ENCODE results near the gene MMP17.

The MMP17 gene

GRCh38 chr12:131827961-131828534 is at the start of gene MMP17:
TSS of gene MMP17 (plus strand) at chr12:131828393. CDS start at chr12:131828495, 102 bp downstream.
- no peak for DNase-seq

GRCh38 chr12:131779027-131779426 is 49.2 kb upstream of the MMP17 start:
- no peak for DNase-seq

- no peak for DNase-seq
These were observed 46.1 kb upstream of the MMP17 start for GRCh38 chr12:131782061-131782460.

GRCh38 chr12:131783915-131784541 is 44.2 kb upstream of the MMP17 start:
- no peak for DNase-seq

- no peak for DNase-seq
These were observed 43.1 kb upstream of the MMP17 start for GRCh38 chr12:131784909-131785762.

GRCh38 chr12:131785763-131786330 is 42.3 kb upstream of the MMP17 start:
- DNase-seq, result no peak

GRCh38 chr12:131786331-131786730 is 41.9 kb upstream of the MMP17 start:
- DNase-seq, result no peak

- no peak for DNase-seq
These were observed 41.0 kb upstream of the MMP17 start for GRCh38 chr12:131787143-131787660.

GRCh38 chr12:131788070-131788469 is 40.1 kb upstream of the MMP17 start:
- no peak for DNase-seq

- DNase-seq, result no peak
These were observed 38.6 kb upstream of the MMP17 start for GRCh38 chr12:131789638-131790037.

- DNase-seq, result no peak
These were observed 34.8 kb upstream of the MMP17 start for GRCh38 chr12:131793243-131794022.

- no peak for DNase-seq
These were observed 34.1 kb upstream of the MMP17 start for GRCh38 chr12:131794061-131794460.

- DNase-seq, result no peak
These were observed 33.6 kb upstream of the MMP17 start for GRCh38 chr12:131794573-131794972.

GRCh38 chr12:131795064-131795463 is 33.1 kb upstream of the MMP17 start:
- DNase-seq, result no peak

GRCh38 chr12:131795690-131796410 is 32.3 kb upstream of the MMP17 start:
- DNase-seq, result no peak

- DNase-seq, result no peak
These were observed 31.8 kb upstream of the MMP17 start for GRCh38 chr12:131796411-131796736.

GRCh38 chr12:131796754-131797587 is 31.2 kb upstream of the MMP17 start:
- DNase-seq, result no peak

GRCh38 chr12:131797588-131797934 is 30.6 kb upstream of the MMP17 start:
- DNase-seq, result no peak

- no peak for DNase-seq
These were observed 29.0 kb upstream of the MMP17 start for GRCh38 chr12:131799195-131799594.

- DNase-seq, result no peak
These were observed 28.2 kb upstream of the MMP17 start for GRCh38 chr12:131799828-131800593.
